Measurements from ENCODE around the gene CFAP20. TPM values are rescaled to one million over a fixed set of nuclear protein-coding genes. Genes with fewer than 3 reads are reported as not detected.
"Not testable (repeated sequence)": the region's sequence is repeated elsewhere in the genome, so short reads cannot be mapped to it uniquely, and the experiment has no call there.

The CFAP20 gene
- total and polyA plus RNA-seq, 5 donors: 30.4 to 36.2 (median 36.0) TPM

GRCh38 chr16:58096249-58096648 is 32.9 kb downstream of the CFAP20 start:
- ATAC-seq: no peak
- Histone ChIP-seq H3K4me1 (ENCODE audit: control insufficient read depth, insufficient read depth, low read length) (no peaks in the 10 kb centered on the region), H3K9me3 (ENCODE audit: control insufficient read depth, low read length) (no peaks in the 10 kb centered on the region), H3K27me3 (ENCODE audit: control insufficient read depth, insufficient read depth) (no peaks in the 10 kb centered on the region), H3K27ac (ENCODE audit: low read length) (no peak overlapping the region), H3K4me3 (ENCODE audit: low read length) (no peak overlapping the region)
- WGBS: 42% methylated on average over 2 of the region's 2 CpGs
- no peak for DNase-seq
- intact Hi-C loops (cut with DNase I): no loop called here

- H3K27ac ChIP-seq (ENCODE audit: low read length); H3K9me3 ChIP-seq (ENCODE audit: control insufficient read depth, low read length); DNase-seq; H3K27me3 ChIP-seq (ENCODE audit: control insufficient read depth, insufficient read depth); H3K4me3 ChIP-seq (ENCODE audit: low read length); ATAC-seq; intact Hi-C loops (cut with DNase I); H3K4me1 ChIP-seq (ENCODE audit: control insufficient read depth, insufficient read depth, low read length): not testable (repeated sequence)
- WGBS: 77% methylated on average over 6 of the region's 6 CpGs
These were observed 33.6 kb downstream of the CFAP20 start for GRCh38 chr16:58095575-58095960.

GRCh38 chr16:58094791-58095574 is 34.2 kb downstream of the CFAP20 start:
- H3K9me3 ChIP-seq (ENCODE audit: control insufficient read depth, low read length): no peaks in the 10 kb centered on the region
- no peaks in the 10 kb centered on the region for H3K27me3 ChIP-seq (ENCODE audit: control insufficient read depth, insufficient read depth)
- intact Hi-C loops (cut with DNase I): no loop called here
- ATAC-seq: peak in 1 of 2 donors; percentile 10
- H3K4me3 ChIP-seq (ENCODE audit: low read length): no peak overlapping the region
- DNase-seq: peak in 1 of 3 donors; percentile 28
- H3K4me1 ChIP-seq (ENCODE audit: control insufficient read depth, insufficient read depth, low read length): no peaks in the 10 kb centered on the region
- no peak overlapping the region for H3K27ac ChIP-seq (ENCODE audit: low read length)
- WGBS: 69% methylated on average over 15 of the region's 15 CpGs

- 71% methylated on average over 5 of the region's 5 CpGs for WGBS
- intact Hi-C loops (cut with DNase I): no loop called here
- Histone ChIP-seq H3K27me3 (ENCODE audit: control insufficient read depth, insufficient read depth) (no peaks in the 10 kb centered on the region), H3K4me1 (ENCODE audit: control insufficient read depth, insufficient read depth, low read length) (no peaks in the 10 kb centered on the region), H3K9me3 (ENCODE audit: control insufficient read depth, low read length) (no peaks in the 10 kb centered on the region), H3K4me3 (ENCODE audit: low read length) (no peak overlapping the region), H3K27ac (ENCODE audit: low read length) (no peak overlapping the region)
- DNase-seq (no peak), ATAC-seq (no peak)
These were observed 35.2 kb downstream of the CFAP20 start for GRCh38 chr16:58094026-58094425.

GRCh38 chr16:58090396-58090795 is 38.8 kb downstream of the CFAP20 start:
- DNase-seq; ATAC-seq; H3K4me1 ChIP-seq (ENCODE audit: control insufficient read depth, insufficient read depth, low read length); intact Hi-C loops (cut with DNase I); H3K27me3 ChIP-seq (ENCODE audit: control insufficient read depth, insufficient read depth); H3K9me3 ChIP-seq (ENCODE audit: control insufficient read depth, low read length); H3K4me3 ChIP-seq (ENCODE audit: low read length); H3K27ac ChIP-seq (ENCODE audit: low read length): not testable (repeated sequence)
- 97% methylated on average over 3 of the region's 3 CpGs for WGBS

- no peak overlapping the region for H3K4me3 ChIP-seq (ENCODE audit: low read length)
- no peaks in the 10 kb centered on the region for H3K9me3 ChIP-seq (ENCODE audit: control insufficient read depth, low read length)
- no peaks in the 10 kb centered on the region for H3K4me1 ChIP-seq (ENCODE audit: control insufficient read depth, insufficient read depth, low read length)
- no peak overlapping the region for H3K27ac ChIP-seq (ENCODE audit: low read length)
- DNase-seq (no peak), ATAC-seq (peak in 1 of 2 donors; percentile 68)
- no peaks in the 10 kb centered on the region for H3K27me3 ChIP-seq (ENCODE audit: control insufficient read depth, insufficient read depth)
- intact Hi-C loops (cut with DNase I): no loop called here
- WGBS: 50% methylated on average over 9 of the region's 9 CpGs
These were observed 41.1 kb downstream of the CFAP20 start for GRCh38 chr16:58088091-58088490.

GRCh38 chr16:58087209-58087913 is 41.8 kb downstream of the CFAP20 start:
- Histone ChIP-seq H3K27ac (ENCODE audit: low read length) (no peak overlapping the region), H3K27me3 (ENCODE audit: control insufficient read depth, insufficient read depth) (no peaks in the 10 kb centered on the region), H3K4me3 (ENCODE audit: low read length) (no peak overlapping the region), H3K4me1 (ENCODE audit: control insufficient read depth, insufficient read depth, low read length) (no peaks in the 10 kb centered on the region), H3K9me3 (ENCODE audit: control insufficient read depth, low read length) (no peaks in the 10 kb centered on the region)
- DNase-seq: no peak
- intact Hi-C loops (cut with DNase I): no loop called here
- no peak for ATAC-seq
- whole genome bisulfite sequencing: 92% methylated on average over 23 of the region's 23 CpGs

- Histone ChIP-seq H3K4me1 (ENCODE audit: control insufficient read depth, insufficient read depth, low read length) (peaks cover 2% of the 10 kb centered on the region), H3K9me3 (ENCODE audit: control insufficient read depth, low read length) (no peaks in the 10 kb centered on the region), H3K4me3 (ENCODE audit: low read length) (no peak overlapping the region), H3K27me3 (ENCODE audit: control insufficient read depth, insufficient read depth) (no peaks in the 10 kb centered on the region), H3K27ac (ENCODE audit: low read length) (no peak overlapping the region)
- intact Hi-C loops (cut with DNase I): no loop called here
- 86% methylated on average over 19 of the region's 19 CpGs for WGBS
- no peak for ATAC-seq
- no peak for DNase-seq
These were observed 42.6 kb downstream of the CFAP20 start for GRCh38 chr16:58086381-58087208.

- Histone ChIP-seq H3K4me3 (ENCODE audit: low read length) (no peak overlapping the region), H3K4me1 (ENCODE audit: control insufficient read depth, insufficient read depth, low read length) (peaks cover 2% of the 10 kb centered on the region), H3K9me3 (ENCODE audit: control insufficient read depth, low read length) (no peaks in the 10 kb centered on the region), H3K27ac (ENCODE audit: low read length) (no peak overlapping the region), H3K27me3 (ENCODE audit: control insufficient read depth, insufficient read depth) (no peaks in the 10 kb centered on the region)
- intact Hi-C loops (cut with DNase I): no loop called here
- ATAC-seq (no peak), DNase-seq (no peak)
- 86% methylated on average over 21 of the region's 21 CpGs for WGBS
These were observed 43.5 kb downstream of the CFAP20 start for GRCh38 chr16:58085584-58086251.

- DNase-seq: no peak
- Histone ChIP-seq H3K4me1 (ENCODE audit: control insufficient read depth, insufficient read depth, low read length) (peaks cover 2% of the 10 kb centered on the region), H3K27me3 (ENCODE audit: control insufficient read depth, insufficient read depth) (no peaks in the 10 kb centered on the region), H3K9me3 (ENCODE audit: control insufficient read depth, low read length) (no peaks in the 10 kb centered on the region), H3K27ac (ENCODE audit: low read length) (no peak overlapping the region), H3K4me3 (ENCODE audit: low read length) (no peak overlapping the region)
- intact Hi-C loops (cut with DNase I): no loop called here
- ATAC-seq: no peak
- WGBS: 93% methylated on average over 11 of the region's 11 CpGs
These were observed 44.0 kb downstream of the CFAP20 start for GRCh38 chr16:58085171-58085570.

All from right cardiac atrium (tissue), 5 donors.